ENCODE data around the gene RBM4B. TPM values are rescaled to one million over a fixed set of nuclear protein-coding genes. Genes with fewer than 3 reads are reported as not detected.

RBM4B gene
- total and polyA plus RNA-seq, 7 donors = 3.6 to 12.8 (median 10.0) TPM

DNA sequence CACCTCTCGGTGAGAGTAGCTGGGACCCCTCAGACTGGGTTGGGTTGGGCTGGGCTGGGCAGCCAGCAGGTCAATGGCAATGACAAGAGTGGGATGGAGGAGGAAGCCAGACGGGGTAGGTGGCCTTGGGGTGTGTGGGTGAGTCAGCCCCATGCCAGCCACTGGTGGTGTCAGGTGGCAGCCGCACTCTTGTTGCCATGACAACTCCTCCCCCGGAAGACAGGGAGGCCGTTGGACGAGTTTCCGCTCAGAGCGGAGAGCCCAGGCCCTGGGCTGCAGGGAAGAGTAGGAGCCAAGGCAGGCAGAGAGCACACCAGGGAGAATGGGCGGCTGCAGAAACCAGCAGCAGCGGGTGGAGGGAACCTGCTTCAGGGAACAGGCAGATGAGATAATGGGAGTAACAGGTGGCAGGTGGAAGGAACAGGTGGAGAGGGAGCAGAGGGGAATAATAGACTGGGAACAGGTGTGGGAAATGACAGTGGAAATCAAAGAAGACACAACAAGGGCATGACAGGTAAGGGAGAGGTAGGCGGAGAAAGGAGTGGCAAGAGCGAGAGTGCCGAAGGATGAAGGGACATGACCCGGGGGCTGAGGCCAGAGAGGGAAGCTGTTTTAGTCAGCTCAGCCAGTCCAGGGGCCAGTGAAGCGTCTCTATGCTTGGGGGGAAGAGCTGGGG lies 42.7 kb upstream of the RBM4B start:
- H3K27ac ChIP-seq = no peak overlapping the region
- 54 to 60% (median 55%) methylated on average over 15 of the region's 15 CpGs for WGBS, 3 donors
- no peaks in the 10 kb centered on the region for H3K9me3 ChIP-seq
- no peaks in the 10 kb centered on the region for H3K4me1 ChIP-seq
- no peak for ATAC-seq
- intact Hi-C loops (cut with DNase I) = no loop called here
- TF ChIP-seq, protein P1, sequence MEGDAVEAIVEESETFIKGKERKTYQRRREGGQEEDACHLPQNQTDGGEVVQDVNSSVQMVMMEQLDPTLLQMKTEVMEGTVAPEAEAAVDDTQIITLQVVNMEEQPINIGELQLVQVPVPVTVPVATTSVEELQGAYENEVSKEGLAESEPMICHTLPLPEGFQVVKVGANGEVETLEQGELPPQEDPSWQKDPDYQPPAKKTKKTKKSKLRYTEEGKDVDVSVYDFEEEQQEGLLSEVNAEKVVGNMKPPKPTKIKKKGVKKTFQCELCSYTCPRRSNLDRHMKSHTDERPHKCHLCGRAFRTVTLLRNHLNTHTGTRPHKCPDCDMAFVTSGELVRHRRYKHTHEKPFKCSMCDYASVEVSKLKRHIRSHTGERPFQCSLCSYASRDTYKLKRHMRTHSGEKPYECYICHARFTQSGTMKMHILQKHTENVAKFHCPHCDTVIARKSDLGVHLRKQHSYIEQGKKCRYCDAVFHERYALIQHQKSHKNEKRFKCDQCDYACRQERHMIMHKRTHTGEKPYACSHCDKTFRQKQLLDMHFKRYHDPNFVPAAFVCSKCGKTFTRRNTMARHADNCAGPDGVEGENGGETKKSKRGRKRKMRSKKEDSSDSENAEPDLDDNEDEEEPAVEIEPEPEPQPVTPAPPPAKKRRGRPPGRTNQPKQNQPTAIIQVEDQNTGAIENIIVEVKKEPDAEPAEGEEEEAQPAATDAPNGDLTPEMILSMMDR (IDR thresholded peaks at IDR 0.05) = no peak
- H3K36me3 ChIP-seq (ENCODE audit: insufficient read depth in 1 of 2, low read depth in 1 of 2) = no peaks in the 10 kb centered on the region
- H3K4me3 ChIP-seq = no peak overlapping the region
- peak; percentile 33 to 35 for DNase-seq
- H3K27me3 ChIP-seq (ENCODE audit: insufficient read depth in 3 of 3, low read length in 2 of 3) = peaks cover 0 to 39% (median 2%) of the 10 kb centered on the region in 3 donors

DNA sequence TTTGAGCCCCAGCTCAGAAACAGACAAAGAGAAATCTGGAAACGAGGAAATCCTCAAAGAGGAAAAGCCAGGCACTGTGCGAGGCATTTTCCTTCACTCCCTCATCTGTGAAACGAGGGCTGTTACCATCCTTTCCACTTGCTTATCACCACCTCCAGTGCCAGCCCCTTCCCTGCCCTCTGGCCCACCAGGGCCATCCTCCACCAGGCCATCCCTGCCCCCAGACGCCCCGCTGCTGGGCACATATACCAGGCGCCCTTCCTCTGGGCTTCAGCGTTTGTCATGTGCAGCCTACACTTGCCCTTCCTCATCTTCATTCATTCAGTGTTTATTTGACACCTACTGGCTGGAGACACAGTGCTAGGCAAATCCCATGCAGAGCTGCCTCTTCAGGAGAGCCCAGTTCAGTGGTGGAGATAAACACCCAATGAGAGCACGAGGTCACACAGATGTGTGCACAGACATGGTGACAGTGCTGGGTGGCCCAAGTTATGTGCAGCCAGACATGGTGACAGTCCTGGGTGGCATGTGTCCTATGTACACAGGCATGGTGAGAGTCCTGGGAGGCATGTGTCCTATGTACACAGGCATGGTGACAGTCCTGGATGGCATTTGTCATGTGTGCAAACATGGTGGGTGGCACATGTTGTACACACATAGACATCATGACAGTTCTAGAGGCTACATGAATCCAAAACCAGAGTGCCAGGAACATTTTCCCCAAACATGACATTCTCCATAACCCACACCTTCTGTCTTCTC lies 41.6 kb upstream of the RBM4B start:
- no peak overlapping the region for H3K4me3 ChIP-seq
- TF ChIP-seq, protein P1 (IDR thresholded peaks at IDR 0.05) = no peak
- WGBS, 3 donors = 75 to 86% (median 79%) methylated on average over 8 of the region's 8 CpGs
- H3K9me3 ChIP-seq = no peaks in the 10 kb centered on the region
- no peaks in the 10 kb centered on the region for H3K36me3 ChIP-seq (ENCODE audit: insufficient read depth in 1 of 2, low read depth in 1 of 2)
- DNase-seq (no peak), ATAC-seq (no peak)
- no peaks in the 10 kb centered on the region for H3K4me1 ChIP-seq
- no peak overlapping the region for H3K27ac ChIP-seq
- H3K27me3 ChIP-seq (ENCODE audit: insufficient read depth in 3 of 3, low read length in 2 of 3) = peaks cover 0 to 30% (median 2%) of the 10 kb centered on the region in 3 donors
- intact Hi-C loops (cut with DNase I) = no loop called here

DNA sequence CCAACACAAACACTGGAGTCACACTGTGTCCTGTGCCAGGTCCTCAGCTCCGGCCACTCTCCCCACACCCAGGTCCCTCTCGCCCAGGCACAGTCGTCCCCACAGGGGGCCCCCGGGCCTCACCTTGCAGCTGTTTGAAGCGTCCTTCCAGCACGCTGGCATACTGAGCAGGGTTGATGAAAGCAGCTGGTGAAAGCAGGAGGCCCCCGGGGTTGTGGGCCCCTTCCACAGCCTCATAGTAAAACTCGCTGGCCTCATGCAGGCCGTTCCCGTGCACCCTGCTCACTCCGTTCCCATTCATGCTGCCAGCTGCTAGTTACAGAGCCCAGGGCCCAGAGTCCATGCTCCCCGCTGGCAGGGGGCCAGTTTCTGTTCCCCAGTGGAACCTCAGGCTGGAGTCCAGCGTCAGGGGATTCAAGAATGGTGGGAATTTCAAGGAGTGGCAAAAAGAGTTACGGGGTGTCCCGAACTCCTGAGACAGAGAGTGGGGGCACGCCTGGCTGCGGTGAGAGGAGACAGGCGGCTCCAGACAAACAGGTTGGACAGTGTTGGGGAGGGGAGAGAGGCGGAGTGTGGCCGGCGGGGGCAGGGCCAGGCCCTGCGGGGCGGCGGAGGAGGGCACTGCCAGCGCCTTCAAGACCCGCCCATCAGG lies 40.8 kb upstream of the RBM4B start:
- Histone ChIP-seq H3K4me3 (no peak overlapping the region), H3K9me3 (no peaks in the 10 kb centered on the region), H3K4me1 (no peaks in the 10 kb centered on the region), H3K27me3 (ENCODE audit: insufficient read depth in 3 of 3, low read length in 2 of 3) (peaks cover 0 to 30% (median 2%) of the 10 kb centered on the region in 3 donors), H3K27ac (no peak overlapping the region), H3K36me3 (ENCODE audit: insufficient read depth in 1 of 2, low read depth in 1 of 2) (no peaks in the 10 kb centered on the region)
- ATAC-seq (no peak), DNase-seq (peak in 1 of 2 donors; percentile 42)
- WGBS, 3 donors = 46 to 57% (median 52%) methylated on average over 24 to 26 of the region's 26 CpGs
- TF ChIP-seq, protein P1 (IDR thresholded peaks at IDR 0.05) = no peak
- intact Hi-C loops (cut with DNase I) = no loop called here

DNA sequence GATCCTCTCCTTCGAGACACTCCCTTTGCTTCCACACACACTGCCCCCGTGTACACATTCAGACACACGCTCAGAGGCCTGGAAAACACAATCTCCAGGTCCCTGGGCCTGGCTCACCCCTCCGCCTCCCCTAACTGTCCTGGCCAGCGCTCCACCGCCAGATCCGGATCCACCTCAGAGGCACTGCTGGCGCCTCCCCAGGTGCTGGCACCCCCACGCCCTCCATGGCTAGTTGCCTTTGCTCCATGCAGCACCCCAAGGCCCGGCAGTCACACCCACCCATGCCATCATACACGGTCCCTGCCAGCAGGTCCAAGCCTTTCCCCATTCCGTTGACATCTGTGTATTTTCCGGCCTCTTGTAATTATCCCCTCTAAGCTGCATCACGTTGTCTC lies 40.2 kb upstream of the RBM4B start:
- Histone ChIP-seq H3K27ac (no peak overlapping the region), H3K4me3 (no peak overlapping the region), H3K36me3 (ENCODE audit: insufficient read depth in 1 of 2, low read depth in 1 of 2) (no peaks in the 10 kb centered on the region), H3K4me1 (no peaks in the 10 kb centered on the region), H3K9me3 (no peaks in the 10 kb centered on the region), H3K27me3 (ENCODE audit: insufficient read depth in 3 of 3, low read length in 2 of 3) (peaks cover 0 to 30% (median 2%) of the 10 kb centered on the region in 3 donors)
- DNase-seq (peak in 1 of 2 donors; percentile 26), ATAC-seq (no peak)
- WGBS, 3 donors = 69 to 81% (median 69%) methylated on average over 14 of the region's 14 CpGs
- TF ChIP-seq, protein P1 (IDR thresholded peaks at IDR 0.05) = no peak
- intact Hi-C loops (cut with DNase I) = no loop called here

Measured in psoas muscle (tissue), 8 donors.